ENCODE measurements around the gene TAS2R5. TPM values are rescaled to one million over a fixed set of nuclear protein-coding genes. Genes with fewer than 3 reads are reported as not detected.

TAS2R5 gene
- total RNA-seq, 1 donor from 2014 or later, result 0.46 TPM

DNA sequence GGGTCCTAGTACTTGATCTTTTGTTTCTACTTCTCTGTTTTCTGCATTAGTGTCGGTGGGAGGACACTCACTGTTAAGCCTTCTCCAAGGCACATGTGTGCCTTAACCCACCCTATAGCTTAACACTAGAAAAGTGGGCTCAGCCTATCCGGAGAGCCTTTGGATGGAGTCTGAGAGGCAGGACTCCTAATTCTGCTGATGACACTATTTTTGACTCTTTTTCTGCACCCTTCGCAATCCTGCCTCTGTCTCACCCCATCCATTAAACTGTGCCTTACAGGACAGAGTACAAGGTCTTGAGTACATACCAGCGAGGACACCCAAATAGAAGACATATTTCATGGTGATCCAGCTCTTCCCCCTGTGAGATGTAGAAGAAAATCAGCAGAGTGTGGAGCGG lies 50.7 kb downstream of the TAS2R5 start:
- DNase-seq (ENCODE audit: low read depth), result no peak
- TF ChIP-seq, protein P1, sequence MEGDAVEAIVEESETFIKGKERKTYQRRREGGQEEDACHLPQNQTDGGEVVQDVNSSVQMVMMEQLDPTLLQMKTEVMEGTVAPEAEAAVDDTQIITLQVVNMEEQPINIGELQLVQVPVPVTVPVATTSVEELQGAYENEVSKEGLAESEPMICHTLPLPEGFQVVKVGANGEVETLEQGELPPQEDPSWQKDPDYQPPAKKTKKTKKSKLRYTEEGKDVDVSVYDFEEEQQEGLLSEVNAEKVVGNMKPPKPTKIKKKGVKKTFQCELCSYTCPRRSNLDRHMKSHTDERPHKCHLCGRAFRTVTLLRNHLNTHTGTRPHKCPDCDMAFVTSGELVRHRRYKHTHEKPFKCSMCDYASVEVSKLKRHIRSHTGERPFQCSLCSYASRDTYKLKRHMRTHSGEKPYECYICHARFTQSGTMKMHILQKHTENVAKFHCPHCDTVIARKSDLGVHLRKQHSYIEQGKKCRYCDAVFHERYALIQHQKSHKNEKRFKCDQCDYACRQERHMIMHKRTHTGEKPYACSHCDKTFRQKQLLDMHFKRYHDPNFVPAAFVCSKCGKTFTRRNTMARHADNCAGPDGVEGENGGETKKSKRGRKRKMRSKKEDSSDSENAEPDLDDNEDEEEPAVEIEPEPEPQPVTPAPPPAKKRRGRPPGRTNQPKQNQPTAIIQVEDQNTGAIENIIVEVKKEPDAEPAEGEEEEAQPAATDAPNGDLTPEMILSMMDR (IDR thresholded peaks at IDR 0.05; ENCODE audit: insufficient read depth, low read length, poor library complexity, severe bottlenecking), result no peak
- Histone ChIP-seq H3K4me3 (ENCODE audit: low read depth, low read length) (no peak overlapping the region), H3K36me3 (ENCODE audit: control insufficient read depth, insufficient read depth, low read length) (no peaks in the 10 kb centered on the region), H3K27me3 (ENCODE audit: control insufficient read depth, insufficient read depth, low read length) (no peaks in the 10 kb centered on the region)

Other genes starting within 250 kb of the TAS2R5 start
- gene AGK, start 238.8 kb upstream of the TAS2R5 start, total RNA-seq, result 31.7 and 35.3 TPM in 2 replicates
- 17.0 and 18.9 TPM in 2 replicates for gene DENND11, start 88.1 kb upstream of the TAS2R5 start, total RNA-seq
- not detected in 2 replicates for gene WEE2, start 81.9 kb upstream of the TAS2R5 start, total RNA-seq
- 204 and 220 TPM in 2 replicates for gene SSBP1, start 51.9 kb upstream of the TAS2R5 start, total RNA-seq
- gene TAS2R3, start 26.1 kb upstream of the TAS2R5 start, total RNA-seq, result 0.29 and 0.55 TPM in 2 replicates
- 0.07 and 0.08 TPM in 2 replicates for gene TAS2R4, start 13.5 kb upstream of the TAS2R5 start, total RNA-seq
- gene PRSS37, start 51.3 kb downstream of the TAS2R5 start, total RNA-seq, result not detected in 2 replicates
- 0.07 TPM in 1 of 2 replicates, not detected in the other for gene OR9A4, start 126.2 kb downstream of the TAS2R5 start, total RNA-seq
- not detected in 2 replicates for gene CLEC5A, start 156.8 kb downstream of the TAS2R5 start, total RNA-seq
- not detected in 2 replicates for gene TAS2R38, start 183.6 kb downstream of the TAS2R5 start, total RNA-seq
- gene MGAM, start 205.7 kb downstream of the TAS2R5 start, total RNA-seq, result 0.14 TPM in 1 of 2 replicates, not detected in the other